Ascending aorta (tissue), 2 donors: Measurements from ENCODE around the gene OR52B6. TPM values are rescaled to one million over a fixed set of nuclear protein-coding genes. Genes with fewer than 3 reads are reported as not detected.
"Not testable (repeated sequence)": the region's sequence is repeated elsewhere in the genome, so short reads cannot be mapped to it uniquely, and the experiment has no call there.

Source experiments
- DNase-seq, 2 donors: peaks; one replicate each; pipeline ENCODE4 v3.0.0-alpha.2; 2019; ENCODE audit warnings: low spot score in 2 of 2
- H3K27ac ChIP-seq, 2 donors: fragments of 200-600 bp; sonication (generic); one replicate each; pipeline ENCODE4 v1.5.1; 2016 to 2017; ENCODE audit warnings: mild to moderate bottlenecking in 1 of 2
- H3K27me3 ChIP-seq: fragments of 200-600 bp; sonication (generic); one replicate; pipeline ENCODE4 v1.5.1; 2017
- H3K36me3 ChIP-seq, 2 donors: fragments of 200-600 bp; sonication (generic); one replicate each; pipeline ENCODE4 v1.5.1; 2016
- H3K4me1 ChIP-seq, 2 donors: fragments of 200-600 bp; sonication (generic); one replicate each; pipeline ENCODE4 v1.5.1; 2016 to 2017; ENCODE audit warnings: mild to moderate bottlenecking in 1 of 2
- H3K4me3 ChIP-seq, 2 donors: fragments of 200-600 bp; sonication (generic); one replicate each; pipeline ENCODE4 v1.5.1; 2016 to 2017; ENCODE audit warnings: mild to moderate bottlenecking in 1 of 2
- H3K9me3 ChIP-seq, 2 donors: fragments of 200-600 bp; sonication (generic); one replicate each; pipeline ENCODE4 v1.5.1; 2016
- intact Hi-C: fragments of 100-400 bp; cut with DNase I; formaldehyde crosslinking; loops from one replicate; pipeline ENCODE4 v1.15.1; 2023
- total RNA-seq: library from RNA; depleted of rRNA; stranded (reverse); fragments of >200 nt; gene quantifications from one replicate; pipeline ENCODE4 v1.1.0, GENCODE V29; 2016
- TF ChIP-seq, protein P1 (sequence below), 3 experiments: fragments of 200-600 bp in 2 of 3; fragments of 450-650 bp in 1 of 3; sonication (generic) in 2 of 3; IDR thresholded peaks; one replicate each; pipeline ENCODE4 v1.5.1; 2016 to 2019; ENCODE audit warnings: antibody characterized with exemption in 3 of 3, mild to moderate bottlenecking in 1 of 3, moderate library complexity in 1 of 3

Gene OR52B6
- total RNA-seq, 1 donor from 2014 or later: not detected

DNA sequence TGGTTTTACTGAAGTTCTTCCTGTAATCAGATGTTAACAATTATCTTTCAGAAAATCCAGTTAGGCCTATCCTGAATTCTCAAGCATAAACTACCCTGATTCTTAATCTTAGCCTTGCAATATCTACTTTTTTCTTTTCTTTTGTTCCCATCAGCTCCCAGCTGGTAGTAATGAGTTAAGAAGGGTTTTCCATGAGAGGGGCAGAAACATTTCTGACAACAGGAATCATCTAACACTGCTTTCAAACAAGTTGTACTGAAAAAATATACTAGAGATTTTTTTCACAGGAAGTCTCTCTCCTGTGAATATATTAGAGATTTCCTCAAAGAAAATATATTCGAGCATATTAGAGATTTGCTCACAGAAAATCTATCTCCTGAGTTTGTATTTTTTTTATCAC is 12.5 kb downstream of the OR52B6 start:
- Histone ChIP-seq H3K4me3 (no peak overlapping the region), H3K27ac (no peak overlapping the region), H3K36me3 (no peaks in the 10 kb centered on the region), H3K4me1 (peaks cover 0 to 5% of the 10 kb centered on the region in 2 donors), H3K9me3 (no peaks in the 10 kb centered on the region), H3K27me3 (no peaks in the 10 kb centered on the region)
- TF ChIP-seq, protein P1, sequence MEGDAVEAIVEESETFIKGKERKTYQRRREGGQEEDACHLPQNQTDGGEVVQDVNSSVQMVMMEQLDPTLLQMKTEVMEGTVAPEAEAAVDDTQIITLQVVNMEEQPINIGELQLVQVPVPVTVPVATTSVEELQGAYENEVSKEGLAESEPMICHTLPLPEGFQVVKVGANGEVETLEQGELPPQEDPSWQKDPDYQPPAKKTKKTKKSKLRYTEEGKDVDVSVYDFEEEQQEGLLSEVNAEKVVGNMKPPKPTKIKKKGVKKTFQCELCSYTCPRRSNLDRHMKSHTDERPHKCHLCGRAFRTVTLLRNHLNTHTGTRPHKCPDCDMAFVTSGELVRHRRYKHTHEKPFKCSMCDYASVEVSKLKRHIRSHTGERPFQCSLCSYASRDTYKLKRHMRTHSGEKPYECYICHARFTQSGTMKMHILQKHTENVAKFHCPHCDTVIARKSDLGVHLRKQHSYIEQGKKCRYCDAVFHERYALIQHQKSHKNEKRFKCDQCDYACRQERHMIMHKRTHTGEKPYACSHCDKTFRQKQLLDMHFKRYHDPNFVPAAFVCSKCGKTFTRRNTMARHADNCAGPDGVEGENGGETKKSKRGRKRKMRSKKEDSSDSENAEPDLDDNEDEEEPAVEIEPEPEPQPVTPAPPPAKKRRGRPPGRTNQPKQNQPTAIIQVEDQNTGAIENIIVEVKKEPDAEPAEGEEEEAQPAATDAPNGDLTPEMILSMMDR (IDR thresholded peaks at IDR 0.05): no peak
- DNase-seq: no peak
- intact Hi-C loops: loop anchor here (10.0 kb wide), 1 partner anchor 988 kb away; the partner anchor contains the start of gene TRIM68

DNA sequence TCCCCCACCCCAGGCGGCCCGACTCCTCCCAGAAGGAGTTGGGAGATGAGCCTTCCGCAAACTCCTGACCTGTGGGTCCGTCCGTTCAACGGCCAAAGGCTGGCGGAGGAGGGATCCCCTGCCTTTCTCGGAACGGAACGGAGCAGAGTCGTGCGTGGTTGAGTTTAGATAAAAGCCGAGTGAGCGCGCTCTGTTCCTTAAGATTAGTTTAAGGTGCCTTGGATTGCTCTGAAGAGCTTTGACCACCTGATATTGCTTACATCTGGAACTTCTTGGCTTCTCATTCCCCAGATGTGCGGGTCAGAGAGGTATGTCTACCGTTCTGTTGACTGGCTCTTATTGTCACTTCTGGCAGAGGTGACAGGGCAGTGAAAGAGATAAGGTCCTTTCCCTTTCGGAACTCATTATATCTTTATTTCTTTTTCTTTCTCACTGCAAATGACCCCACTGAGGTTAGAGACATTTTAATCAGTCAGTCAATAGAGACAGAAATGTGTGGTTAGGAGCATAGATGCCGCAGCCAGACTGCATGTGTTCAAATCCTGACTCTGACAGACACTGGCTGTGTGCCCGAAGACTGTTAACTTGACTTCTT is 16.0 kb downstream of the OR52B6 start, which contains the start of gene TRIM6:
TSS of gene TRIM6 (plus strand) at position 31 of the 595 bp plus-strand sequence. CDS start at position 292, 261 bp downstream.
- no peaks in the 10 kb centered on the region for H3K9me3 ChIP-seq
- peaks cover 5% of the 10 kb centered on the region in 2 donors for H3K4me1 ChIP-seq
- TF ChIP-seq, protein P1 (IDR thresholded peaks at IDR 0.05): no peak
- H3K27me3 ChIP-seq: no peaks in the 10 kb centered on the region
- no peaks in the 10 kb centered on the region for H3K36me3 ChIP-seq
- intact Hi-C loops: loop anchor here (2.0 to 10.0 kb wide), 2 partner anchors 88 to 992 kb away; partner anchors contain the start of genes TRIM5 and TRIM68
- peak within 1 kb of the TSS; percentile 70 to 77 for H3K27ac ChIP-seq
- DNase-seq: peak in 1 of 2 donors; percentile 72
- H3K4me3 ChIP-seq: peak within 1 kb of the TSS; percentile 69 to 81

DNA sequence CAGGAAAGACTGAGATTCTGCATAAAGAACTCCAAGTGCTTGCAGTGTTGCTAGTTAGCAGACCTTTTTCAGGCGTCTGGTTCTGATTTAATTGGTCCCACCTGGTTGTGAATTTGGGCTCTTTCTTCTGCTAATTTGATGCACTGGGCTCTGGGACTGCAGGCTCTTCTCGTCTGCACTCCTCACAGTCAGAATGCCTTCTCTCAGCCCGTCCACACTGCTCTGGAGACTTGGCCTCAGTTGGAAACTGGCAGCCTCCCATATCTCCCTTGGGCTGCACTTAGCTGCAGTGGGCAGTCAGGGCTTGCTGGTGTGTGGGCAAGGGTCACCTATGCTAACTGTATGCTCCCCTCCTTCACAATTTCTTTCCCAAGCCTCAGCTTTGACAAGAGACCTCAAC is 17.3 kb downstream of the OR52B6 start:
- Histone ChIP-seq H3K27ac (no peak overlapping the region), H3K4me1 (peaks cover 5% of the 10 kb centered on the region in 2 donors), H3K4me3 (no peak overlapping the region), H3K9me3 (no peaks in the 10 kb centered on the region), H3K36me3 (no peaks in the 10 kb centered on the region), H3K27me3 (no peaks in the 10 kb centered on the region)
- TF ChIP-seq, protein P1 (IDR thresholded peaks at IDR 0.05): no peak
- intact Hi-C loops: loop anchor here (2.0 to 10.0 kb wide), 2 partner anchors 87 to 993 kb away; partner anchors contain the start of genes TRIM5 and TRIM68
- no peak for DNase-seq

DNA sequence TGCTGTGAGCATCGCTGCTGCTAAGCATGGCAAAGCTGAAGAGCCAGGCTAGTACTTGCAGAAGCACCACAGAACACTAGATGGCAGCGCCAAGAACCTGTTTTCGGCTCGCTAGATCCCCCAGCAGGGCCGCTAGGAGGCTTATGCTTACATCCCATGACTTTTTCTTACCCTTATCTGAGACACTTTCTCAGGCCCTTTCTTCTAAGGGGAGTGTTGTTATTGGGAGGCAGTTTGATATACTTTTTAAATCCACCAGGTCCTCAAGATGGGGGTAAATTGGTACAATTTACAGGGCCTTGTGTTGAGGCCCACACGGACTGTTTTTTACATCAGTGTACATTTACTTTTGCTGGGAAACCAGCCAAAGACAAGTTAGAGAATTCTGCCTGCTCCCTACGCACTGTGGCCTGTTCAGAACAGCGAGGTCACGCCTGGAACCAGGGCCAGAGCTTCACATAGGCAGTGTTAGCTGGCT is 19.7 kb downstream of the OR52B6 start:
- TF ChIP-seq, protein P1 (IDR thresholded peaks at IDR 0.05): peak; percentile 35 to 86 (median 67)
- Histone ChIP-seq H3K9me3 (no peaks in the 10 kb centered on the region), H3K4me1 (peaks cover 5% of the 10 kb centered on the region in 2 donors), H3K36me3 (peaks cover 0 to 4% of the 10 kb centered on the region in 2 donors), H3K27ac (peak overlapping the region; percentile 68 to 79), H3K27me3 (no peaks in the 10 kb centered on the region), H3K4me3 (no peak overlapping the region)
- DNase-seq: peak in 1 of 2 donors; percentile 87
- intact Hi-C loops: loop anchor here (2.0 kb wide), 2 partner anchors 24 to 208 kb away; partner anchors contain the start of genes OR52N2 and TRIM34

DNA sequence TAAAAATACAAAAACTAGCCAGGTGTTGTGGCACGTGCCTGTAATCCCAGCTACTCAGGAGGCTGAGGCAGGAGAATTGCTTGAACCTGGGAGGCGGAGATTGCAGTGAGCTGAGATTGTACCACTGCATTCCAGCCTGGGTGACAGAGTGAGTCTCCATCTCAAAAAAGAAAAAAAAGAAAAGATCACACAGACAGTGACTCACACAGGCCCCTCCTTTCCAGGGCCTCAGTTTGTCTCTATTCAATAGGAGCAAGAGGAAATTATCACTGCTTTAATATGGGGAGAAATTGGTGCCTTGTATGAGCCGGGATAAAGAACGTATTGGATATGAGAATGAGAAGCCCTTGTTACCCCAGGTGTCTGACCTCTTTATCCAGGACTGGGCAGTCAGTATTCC is 22.1 kb downstream of the OR52B6 start:
- intact Hi-C loops, H3K27ac ChIP-seq, H3K9me3 ChIP-seq, H3K4me1 ChIP-seq, H3K27me3 ChIP-seq, H3K4me3 ChIP-seq, DNase-seq, H3K36me3 ChIP-seq: not testable (repeated sequence)

DNA sequence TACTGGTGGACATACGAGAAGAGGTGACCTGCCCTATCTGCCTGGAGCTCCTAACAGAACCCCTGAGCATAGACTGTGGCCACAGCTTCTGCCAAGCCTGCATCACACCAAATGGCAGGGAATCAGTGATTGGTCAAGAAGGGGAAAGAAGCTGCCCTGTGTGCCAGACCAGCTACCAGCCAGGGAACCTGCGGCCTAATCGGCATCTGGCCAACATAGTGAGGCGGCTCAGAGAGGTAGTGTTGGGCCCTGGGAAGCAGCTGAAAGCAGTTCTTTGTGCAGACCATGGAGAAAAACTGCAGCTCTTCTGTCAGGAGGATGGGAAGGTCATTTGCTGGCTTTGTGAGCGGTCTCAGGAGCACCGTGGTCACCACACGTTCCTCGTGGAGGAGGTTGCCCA is 22.6 kb downstream of the OR52B6 start:
- H3K27me3 ChIP-seq: no peaks in the 10 kb centered on the region

More for the DNA sequence above, 22.6 kb downstream of the OR52B6 start:
- no peak for DNase-seq
- intact Hi-C loops: no loop called here
- H3K27ac ChIP-seq: no peak overlapping the region
- H3K36me3 ChIP-seq: peaks cover 0 to 4% of the 10 kb centered on the region in 2 donors
- no peak overlapping the region for H3K4me3 ChIP-seq
- no peaks in the 10 kb centered on the region for H3K9me3 ChIP-seq
- H3K4me1 ChIP-seq: peaks cover 0 to 5% of the 10 kb centered on the region in 2 donors
- TF ChIP-seq, protein P1 (IDR thresholded peaks at IDR 0.05): no peak
